Keratinocyte (primary cell): ENCODE measurements around the gene FKBP5. TPM values are rescaled to one million over a fixed set of nuclear protein-coding genes. Genes with fewer than 3 reads are reported as not detected.

Experiments used
- DNase-seq: peaks from one replicate; pipeline ENCODE4 v3.0.0-alpha.2; 2011; ENCODE audit warnings: low read depth, missing footprints, low spot score
- FAIRE-seq: peaks from 2 replicates; lab custom pipeline; 2011; peaks lifted over from hg19 to GRCh38; lab: Jason Lieb, UNC
- H2AFZ ChIP-seq: 2 replicates; pipeline ENCODE4 v1.6.0; 2012; ENCODE audit warnings: low read length, control low read depth, inconsistent platforms; ENCODE audit not compliant: control insufficient read depth
- H3K27ac ChIP-seq: 2 replicates; pipeline ENCODE4 v1.5.1; 2011; ENCODE audit warnings: low read length; ENCODE audit not compliant: control insufficient read depth, insufficient read depth
- H3K27me3 ChIP-seq: 3 replicates; pipeline ENCODE4 v1.6.0; 2011; ENCODE audit warnings: low read length; ENCODE audit not compliant: control insufficient read depth, insufficient read depth; ENCODE audit errors: extremely low read depth
- H3K36me3 ChIP-seq, 2 experiments: 2 replicates in 1 of 2; 3 replicates in 1 of 2; pipeline ENCODE4 v1.5.1; 2011; ENCODE audit warnings: low read length in 2 of 2, mild to moderate bottlenecking in 1 of 2; ENCODE audit not compliant: control insufficient read depth in 2 of 2, insufficient read depth in 2 of 2; ENCODE audit errors: extremely low read depth in 1 of 2
- H3K4me1 ChIP-seq: 3 replicates; pipeline ENCODE4 v1.5.1; 2011; ENCODE audit warnings: low read length; ENCODE audit not compliant: control insufficient read depth, insufficient read depth; ENCODE audit errors: extremely low read depth
- H3K4me2 ChIP-seq: 3 replicates; pipeline ENCODE4 v1.6.0; 2011; ENCODE audit warnings: low read depth, low read length; ENCODE audit not compliant: control insufficient read depth, insufficient read depth; ENCODE audit errors: extremely low read depth
- H3K4me3 ChIP-seq, 3 experiments: fragments of 200-600 bp in 1 of 3; sonication (generic) in 1 of 3; 2 replicates in 2 of 3; 3 replicates in 1 of 3; pipeline ENCODE4 v1.5.1; 2011 to 2016; ENCODE audit warnings: low read length in 3 of 3, mild to moderate bottlenecking in 3 of 3, control low read depth in 2 of 3, inconsistent platforms in 1 of 3, low read depth in 1 of 3, mixed read lengths in 1 of 3, mixed run types in 1 of 3, moderate library complexity in 1 of 3; ENCODE audit not compliant: control insufficient read depth in 2 of 3, insufficient read depth in 2 of 3; ENCODE audit errors: extremely low read depth in 1 of 3
- H3K79me2 ChIP-seq: 2 replicates; pipeline ENCODE4 v1.6.0; 2012; ENCODE audit warnings: low read length; ENCODE audit not compliant: control insufficient read depth, insufficient read depth
- H3K9ac ChIP-seq: 3 replicates; pipeline ENCODE4 v1.6.0; 2011; ENCODE audit warnings: low read length; ENCODE audit not compliant: control insufficient read depth, insufficient read depth; ENCODE audit errors: extremely low read depth
- H3K9me1 ChIP-seq: 3 replicates; pipeline ENCODE4 v1.6.0; 2011; ENCODE audit warnings: low read length; ENCODE audit not compliant: control insufficient read depth, insufficient read depth; ENCODE audit errors: extremely low read depth
- H3K9me3 ChIP-seq: 2 replicates; pipeline ENCODE4 v1.5.1; 2012; ENCODE audit warnings: low read depth, low read length; ENCODE audit not compliant: control insufficient read depth
- H4K20me1 ChIP-seq: 3 replicates; pipeline ENCODE4 v1.6.0; 2011; ENCODE audit warnings: low read length; ENCODE audit not compliant: control insufficient read depth, insufficient read depth; ENCODE audit errors: extremely low read depth
- EZH2 ChIP-seq: IDR thresholded peaks from one replicate; pipeline ENCODE4 v1.6.1; 2012; ENCODE audit warnings: inconsistent platforms, mild to moderate bottlenecking, low read length, moderate library complexity
- dilution Hi-C: fragments of 300-500 bp; cut with MboI; formaldehyde crosslinking; loops from one replicate; pipeline ENCODE4 v1.7.0; 2020; ENCODE audit warnings: low sequenced_read_pairs; ENCODE audit not compliant: extremely low pct_ligation_motif_present
- polyA plus RNA-seq, 5 experiments: library from polyadenylated mRNA; depleted of rRNA in 3 of 5; stranded (reverse) in 3 of 5; stranded (forward) in 1 of 5; unstranded in 1 of 5; fragments of >200 nt; gene quantifications; 1 replicate in 1 of 5; 2 replicates in 3 of 5; 3 replicates in 1 of 5; pipeline versions ENCODE4 v1.2.1 to v1.2.3, GENCODE V29; 2011 to 2012; ENCODE audit warnings: missing spikeins in 2 of 5, low read depth in 1 of 5, low replicate concordance in 1 of 5
- TF ChIP-seq, protein P1 (sequence below), 3 experiments: IDR thresholded peaks in 1 of 3; conservative IDR thresholded peaks in 1 of 3; optimal IDR thresholded peaks in 1 of 3; 2 replicates in 2 of 3; 3 replicates in 1 of 3; pipeline versions ENCODE3 to v1.5.1; 2011; ENCODE audit warnings: low read length in 3 of 3, mild to moderate bottlenecking in 3 of 3, moderate library complexity in 2 of 3, control low read depth in 1 of 3, inconsistent platforms in 1 of 3; ENCODE audit not compliant: insufficient read depth in 2 of 3; ENCODE audit errors: extremely low read depth in 1 of 3

FKBP5 gene
- polyA plus RNA-seq, 1 donor (not counting 4 experiments of a cell fraction or from before 2014, with no cell fraction given): 88.3 TPM

DNA sequence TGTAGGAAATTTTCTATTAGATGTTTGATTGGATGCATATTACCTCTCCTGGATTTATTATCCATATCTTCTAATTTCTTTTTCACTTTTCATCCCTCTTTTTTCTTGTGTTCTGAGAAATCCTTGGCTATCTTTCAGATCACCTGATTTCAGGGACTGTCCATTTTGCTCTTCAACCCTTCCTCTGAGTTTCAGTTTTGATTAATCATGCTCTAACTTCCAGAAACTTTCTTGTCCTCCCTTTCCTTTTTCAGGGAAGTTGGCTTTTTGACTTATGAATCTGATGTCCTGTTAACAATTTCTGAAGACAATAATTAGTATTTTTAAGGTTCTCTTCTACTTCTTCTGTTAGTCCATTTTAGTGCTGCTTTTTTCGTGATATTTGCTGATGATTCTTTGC is 79.1 kb downstream of the FKBP5 start:
- no peak overlapping the region for H3K4me3 ChIP-seq
- H3K9me1 ChIP-seq: no peaks in the 10 kb centered on the region
- H3K79me2 ChIP-seq: no peaks in the 10 kb centered on the region
- no peak overlapping the region for H3K27ac ChIP-seq
- H3K9ac ChIP-seq: no peak overlapping the region
- no peaks in the 10 kb centered on the region for H4K20me1 ChIP-seq
- no peaks in the 10 kb centered on the region for H3K9me3 ChIP-seq
- H3K4me1 ChIP-seq: peaks cover 18% of the 10 kb centered on the region
- FAIRE-seq: no peak
- H3K4me2 ChIP-seq: no peak overlapping the region
- H2AFZ ChIP-seq: no peak overlapping the region
- no peaks in the 10 kb centered on the region for H3K27me3 ChIP-seq
- no peak for TF ChIP-seq EZH2
- TF ChIP-seq, protein P1, sequence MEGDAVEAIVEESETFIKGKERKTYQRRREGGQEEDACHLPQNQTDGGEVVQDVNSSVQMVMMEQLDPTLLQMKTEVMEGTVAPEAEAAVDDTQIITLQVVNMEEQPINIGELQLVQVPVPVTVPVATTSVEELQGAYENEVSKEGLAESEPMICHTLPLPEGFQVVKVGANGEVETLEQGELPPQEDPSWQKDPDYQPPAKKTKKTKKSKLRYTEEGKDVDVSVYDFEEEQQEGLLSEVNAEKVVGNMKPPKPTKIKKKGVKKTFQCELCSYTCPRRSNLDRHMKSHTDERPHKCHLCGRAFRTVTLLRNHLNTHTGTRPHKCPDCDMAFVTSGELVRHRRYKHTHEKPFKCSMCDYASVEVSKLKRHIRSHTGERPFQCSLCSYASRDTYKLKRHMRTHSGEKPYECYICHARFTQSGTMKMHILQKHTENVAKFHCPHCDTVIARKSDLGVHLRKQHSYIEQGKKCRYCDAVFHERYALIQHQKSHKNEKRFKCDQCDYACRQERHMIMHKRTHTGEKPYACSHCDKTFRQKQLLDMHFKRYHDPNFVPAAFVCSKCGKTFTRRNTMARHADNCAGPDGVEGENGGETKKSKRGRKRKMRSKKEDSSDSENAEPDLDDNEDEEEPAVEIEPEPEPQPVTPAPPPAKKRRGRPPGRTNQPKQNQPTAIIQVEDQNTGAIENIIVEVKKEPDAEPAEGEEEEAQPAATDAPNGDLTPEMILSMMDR (optimal IDR thresholded peaks at IDR 0.05 in 1 of 3, IDR thresholded peaks at IDR 0.05 in 1 of 3, conservative IDR thresholded peaks at IDR 0.05 in 1 of 3; ENCODE audit: extremely low read depth in 1 of 3, insufficient read depth in 2 of 3, low read length in 3 of 3): no peak
- dilution Hi-C loops: no loop called here
- no peak for DNase-seq
- peaks cover 7 to 9% of the 10 kb centered on the region in 2 experiments for H3K36me3 ChIP-seq

DNA sequence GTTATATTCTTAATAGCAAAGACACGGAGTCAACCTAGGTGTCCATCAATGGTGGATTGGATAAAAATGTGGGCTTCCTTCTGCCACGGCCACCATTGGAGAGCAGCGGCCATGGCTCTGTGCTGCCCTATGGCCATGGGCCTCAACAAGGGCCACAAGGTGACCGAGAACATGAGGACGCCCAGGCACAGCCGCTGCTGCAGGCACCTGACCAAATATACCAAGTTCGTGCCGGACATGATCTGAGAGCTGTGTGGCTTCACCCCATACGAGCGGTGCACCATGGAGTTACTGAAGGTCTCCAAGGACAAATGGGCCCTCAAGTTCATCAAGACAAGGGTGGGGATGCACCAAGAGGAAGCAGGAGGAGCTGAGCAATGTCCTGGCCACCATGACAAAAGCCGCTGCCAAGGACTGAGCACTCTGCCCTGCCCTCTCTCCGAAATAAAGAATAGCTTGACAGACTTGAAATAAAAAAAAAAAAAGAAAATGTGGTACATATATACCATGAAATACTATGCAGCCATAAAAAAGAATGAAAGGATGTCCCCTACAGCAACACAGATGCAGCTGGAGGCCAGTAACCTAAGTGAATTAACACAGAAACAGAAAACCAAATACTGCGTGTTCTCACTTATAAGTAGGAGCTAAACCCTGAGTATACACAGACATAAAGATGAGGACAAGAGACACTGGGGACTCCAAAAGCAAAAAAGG is 81.0 kb downstream of the FKBP5 start:
- Histone ChIP-seq H3K9me1 (no peaks in the 10 kb centered on the region), H3K27ac (no peak overlapping the region), H3K79me2 (peaks cover 6% of the 10 kb centered on the region), H4K20me1 (no peaks in the 10 kb centered on the region), H3K4me3 (no peak overlapping the region), H3K9ac (no peak overlapping the region), H3K27me3 (no peaks in the 10 kb centered on the region), H3K4me1 (peaks cover 29% of the 10 kb centered on the region), H3K4me2 (no peak overlapping the region), H3K9me3 (no peaks in the 10 kb centered on the region), H3K36me3 (peaks cover 6% of the 10 kb centered on the region in 2 experiments), H2AFZ (no peak overlapping the region)
- dilution Hi-C loops: no loop called here
- DNase-seq: no peak
- TF ChIP-seq, protein P1 (optimal IDR thresholded peaks at IDR 0.05 in 1 of 3, IDR thresholded peaks at IDR 0.05 in 1 of 3, conservative IDR thresholded peaks at IDR 0.05 in 1 of 3; ENCODE audit: extremely low read depth in 1 of 3, insufficient read depth in 2 of 3, low read length in 3 of 3): no peak
- TF ChIP-seq EZH2: no peak
- FAIRE-seq: no peak
